H4 (cell line): ENCODE data around the gene KRT86. TPM values are rescaled to one million over a fixed set of nuclear protein-coding genes. Genes with fewer than 3 reads are reported as not detected.
"Not testable (repeated sequence)": the region's sequence is repeated elsewhere in the genome, so short reads cannot be mapped to it uniquely, and the experiment has no call there.

Experiments used
- DNase-seq: peaks from one replicate; pipeline ENCODE4 v3.0.0-alpha.2; 2015; ENCODE audit warnings: low spot score
- total RNA-seq: library from RNA; depleted of rRNA; stranded (reverse); fragments of >200 nt; shearing (Covaris generic); gene quantifications from 2 replicates; pipeline ENCODE4 v1.2.3, GENCODE V29; 2014

The KRT86 gene
- total RNA-seq, 1 experiment from 2014 or later: 0.93 TPM

GRCh38 chr12:52291267-52291935 is 17.0 kb downstream of the KRT86 start, which contains the start of gene KRT81:
Gene KRT81 (minus strand): TSS chr12:52291534. CDS start chr12:52291465, 69 bp downstream.
- DNase-seq: no peak

GRCh38 chr12:52293926-52294325 is 19.5 kb downstream of the KRT86 start:
- DNase-seq: no peak

- DNase-seq: no peak
These were observed 20.4 kb downstream of the KRT86 start for GRCh38 chr12:52294803-52295202.

GRCh38 chr12:52295663-52296062 is 21.2 kb downstream of the KRT86 start:
- no peak for DNase-seq

- no peak for DNase-seq
These were observed 22.2 kb downstream of the KRT86 start for GRCh38 chr12:52296572-52297215.

- no peak for DNase-seq
These were observed 24.3 kb downstream of the KRT86 start for GRCh38 chr12:52298677-52299190.

- no peak for DNase-seq
These were observed 26.6 kb downstream of the KRT86 start for GRCh38 chr12:52300796-52301691.

GRCh38 chr12:52301721-52302120 is 27.3 kb downstream of the KRT86 start:
- DNase-seq: not testable (repeated sequence)

- DNase-seq: not testable (repeated sequence)
These were observed 27.9 kb downstream of the KRT86 start for GRCh38 chr12:52302242-52302914.

- DNase-seq: peak; percentile 49
These were observed 30.5 kb downstream of the KRT86 start for GRCh38 chr12:52304941-52305411.

- no peak for DNase-seq
These were observed 31.7 kb downstream of the KRT86 start for GRCh38 chr12:52305921-52306705.

- DNase-seq: no peak
These were observed 32.3 kb downstream of the KRT86 start for GRCh38 chr12:52306731-52307130.

GRCh38 chr12:52307836-52308805 is 33.7 kb downstream of the KRT86 start:
- DNase-seq: no peak

GRCh38 chr12:52308806-52309425 is 34.5 kb downstream of the KRT86 start:
- no peak for DNase-seq

- no peak for DNase-seq
These were observed 36.3 kb downstream of the KRT86 start for GRCh38 chr12:52310622-52311284.

GRCh38 chr12:52311285-52311648 is 36.8 kb downstream of the KRT86 start:
- DNase-seq: no peak

GRCh38 chr12:52312086-52312485 is 37.6 kb downstream of the KRT86 start:
- no peak for DNase-seq

- DNase-seq: no peak
These were observed 39.0 kb downstream of the KRT86 start for GRCh38 chr12:52313461-52313860.
